Measurements from ENCODE around the gene CETP.
"Not testable (repeated sequence)": the region's sequence is repeated elsewhere in the genome, so short reads cannot be mapped to it uniquely, and the experiment has no call there.

The CETP gene

DNA sequence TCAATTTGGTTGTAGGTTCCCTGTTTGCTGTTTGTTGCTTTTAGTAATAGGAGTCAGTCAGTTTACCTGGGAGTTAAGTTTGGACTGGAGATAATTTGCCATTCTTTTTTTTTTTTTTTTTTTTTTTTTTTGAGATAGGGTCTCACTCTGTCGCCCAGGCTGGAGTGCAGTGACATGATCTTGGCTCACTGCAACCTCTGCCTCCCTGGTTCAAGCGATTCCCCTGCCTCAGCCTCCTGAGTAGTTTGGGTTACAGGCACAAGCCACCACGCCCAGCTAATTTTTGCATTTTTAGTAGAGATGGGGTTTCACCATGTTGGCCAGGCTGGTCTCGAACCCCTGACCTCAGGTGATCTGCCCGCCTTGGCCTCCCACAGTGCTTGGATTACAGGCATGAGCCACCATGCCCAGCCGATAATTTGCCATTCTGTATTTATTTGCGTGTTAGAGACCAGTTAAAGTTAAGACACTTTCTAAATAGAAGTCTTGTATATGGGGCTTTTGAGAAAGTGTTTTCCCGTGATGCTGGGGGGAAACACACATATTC, 27.1 kb upstream of the CETP start:
- not testable (repeated sequence) for DNase-seq

DNA sequence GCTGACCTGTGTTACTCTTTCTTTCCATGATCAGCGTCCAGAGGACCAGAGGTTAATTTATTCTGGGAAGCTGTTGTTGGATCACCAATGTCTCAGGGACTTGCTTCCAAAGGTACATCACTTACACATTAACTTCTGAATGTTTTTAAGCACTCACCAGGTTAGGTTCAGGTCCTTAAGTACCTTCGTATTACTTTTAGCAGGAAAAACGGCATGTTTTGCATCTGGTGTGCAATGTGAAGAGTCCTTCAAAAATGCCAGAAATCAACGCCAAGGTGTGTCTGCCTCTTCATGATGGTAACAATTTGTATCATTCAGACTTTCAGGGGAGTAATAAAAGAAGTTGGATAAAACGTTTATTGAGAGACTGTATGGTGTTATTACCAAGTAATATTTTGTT, 26.5 kb upstream of the CETP start:
- no peak for DNase-seq

DNA sequence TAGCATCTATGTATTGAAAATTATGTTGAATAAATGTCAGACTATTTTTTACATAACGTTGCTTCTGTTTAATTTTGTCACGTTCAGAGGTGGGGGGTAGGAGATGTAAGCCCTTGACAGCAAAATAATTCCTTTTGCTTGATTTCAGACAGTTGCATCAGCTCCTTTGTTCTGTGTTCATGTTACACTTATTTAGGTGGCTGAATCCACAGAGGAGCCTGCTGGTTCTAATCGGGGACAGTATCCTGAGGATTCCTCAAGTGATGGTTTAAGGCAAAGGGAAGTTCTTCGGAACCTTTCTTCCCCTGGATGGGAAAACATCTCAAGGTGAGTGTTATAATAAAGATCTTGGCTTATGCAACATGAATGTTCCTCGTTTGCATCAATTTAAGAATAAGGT, 25.3 kb upstream of the CETP start:
- DNase-seq: no peak

DNA sequence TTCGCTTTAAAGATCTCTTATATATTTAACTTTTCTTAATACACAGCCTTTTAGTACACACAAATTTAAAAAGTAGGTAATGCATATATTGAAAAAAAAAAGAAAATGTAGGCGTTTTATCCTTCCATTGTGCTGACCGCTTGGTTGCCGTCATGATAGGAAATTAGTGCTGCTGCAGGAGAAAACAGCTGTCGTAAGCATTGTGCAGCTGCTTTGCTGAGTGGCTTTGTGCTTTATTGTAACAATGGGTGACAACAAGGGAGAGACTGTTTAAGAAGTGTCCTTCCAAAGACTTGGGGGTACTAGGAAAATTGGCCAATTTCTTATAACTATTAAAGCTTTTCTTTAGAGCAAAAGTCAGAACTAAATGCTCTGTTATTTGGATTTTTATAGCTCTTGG, 24.8 kb upstream of the CETP start:
- no peak for DNase-seq

DNA sequence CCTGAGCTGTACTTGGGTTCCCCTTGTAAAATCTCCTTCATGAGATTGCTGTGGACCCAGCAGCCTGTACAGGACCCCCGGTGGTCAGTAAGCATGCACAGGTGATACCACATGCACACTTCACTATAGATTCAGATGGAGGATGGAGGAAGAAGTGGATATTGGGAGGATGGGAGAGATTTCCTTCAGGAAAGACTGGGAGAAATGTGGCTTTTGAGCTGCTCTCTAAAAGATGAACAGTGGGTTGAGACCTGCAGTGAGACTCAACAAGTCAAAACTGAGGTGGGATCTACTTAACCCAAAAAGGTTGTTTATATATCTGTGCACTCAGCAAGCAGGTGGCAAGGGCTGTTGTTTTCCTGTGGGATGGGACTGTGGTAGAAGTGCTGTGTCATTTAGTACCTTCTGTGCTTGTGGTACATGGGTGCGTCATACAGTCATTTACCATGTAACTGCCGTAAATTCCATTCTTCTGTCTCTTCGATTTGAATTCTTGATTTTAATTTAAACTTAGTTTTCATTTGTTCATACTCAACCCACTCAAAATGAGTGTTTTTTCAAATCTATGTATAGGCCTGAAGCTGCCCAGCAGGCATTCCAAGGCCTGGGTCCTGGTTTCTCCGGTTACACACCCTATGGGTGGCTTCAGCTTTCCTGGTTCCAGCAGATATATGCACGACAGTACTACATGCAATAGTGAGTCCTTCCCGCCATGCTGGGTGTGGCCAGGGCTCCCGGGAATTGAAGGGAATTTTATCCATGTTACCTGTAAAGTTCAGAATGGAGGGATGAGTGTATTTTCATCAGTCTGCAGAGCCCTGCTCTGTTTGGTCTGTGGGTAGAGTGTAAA, 22.9 kb upstream of the CETP start:
- no peak for DNase-seq

DNA sequence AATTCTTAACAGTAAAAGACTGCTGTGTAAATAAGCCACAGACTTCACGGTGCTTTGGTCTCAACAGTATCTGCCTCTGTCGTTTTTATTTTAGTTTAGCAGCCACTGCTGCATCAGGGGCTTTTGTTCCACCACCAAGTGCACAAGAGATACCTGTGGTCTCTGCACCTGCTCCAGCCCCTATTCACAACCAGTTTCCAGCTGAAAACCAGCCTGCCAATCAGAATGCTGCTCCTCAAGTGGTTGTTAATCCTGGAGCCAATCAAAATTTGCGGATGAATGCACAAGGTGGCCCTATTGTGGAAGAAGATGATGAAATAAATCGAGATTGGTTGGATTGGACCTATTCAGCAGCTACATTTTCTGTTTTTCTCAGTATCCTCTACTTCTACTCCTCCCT, 21.9 kb upstream of the CETP start:
- DNase-seq: no peak

DNA sequence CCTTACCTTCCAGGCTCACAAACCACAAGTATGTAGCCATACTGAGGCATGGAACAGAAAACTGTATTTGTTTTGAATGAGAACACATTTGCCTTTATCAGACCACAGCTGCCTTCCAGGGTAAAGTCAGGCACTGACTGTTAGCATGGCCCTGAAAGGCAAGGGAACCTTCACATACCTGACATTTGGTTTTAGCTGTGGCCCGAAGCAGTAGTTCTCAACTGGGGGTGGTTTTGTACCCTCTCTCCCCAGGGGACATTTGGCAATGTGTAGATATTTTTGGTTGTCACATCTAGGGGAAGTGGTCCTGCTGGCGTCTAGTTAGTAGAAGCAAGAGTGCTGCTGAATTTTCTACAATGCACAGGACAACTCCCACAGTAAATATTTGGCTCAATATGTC, 20.7 kb upstream of the CETP start:
- no peak for DNase-seq

DNA sequence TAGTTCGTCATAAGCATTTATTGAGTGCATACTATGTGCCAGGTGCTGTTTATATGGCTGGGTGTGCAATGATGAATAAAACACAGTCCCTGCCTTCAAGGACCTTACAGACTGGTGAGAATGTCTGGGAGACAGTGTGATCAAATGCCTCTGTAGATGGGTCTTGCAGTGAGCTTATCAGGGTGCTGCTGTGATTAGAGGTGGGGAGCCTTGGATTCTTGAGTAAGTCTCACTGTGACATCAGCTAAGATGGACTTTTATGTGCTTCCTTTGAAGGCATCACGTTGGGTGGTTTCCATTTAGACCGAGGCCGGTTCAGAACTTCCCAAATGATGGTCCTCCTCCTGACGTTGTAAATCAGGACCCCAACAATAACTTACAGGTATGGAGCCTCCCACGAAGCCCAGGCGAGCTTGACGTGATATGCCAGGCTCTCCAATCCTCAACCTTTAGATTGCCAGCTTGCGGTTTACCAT, 19.9 kb upstream of the CETP start:
- DNase-seq: no peak

DNA sequence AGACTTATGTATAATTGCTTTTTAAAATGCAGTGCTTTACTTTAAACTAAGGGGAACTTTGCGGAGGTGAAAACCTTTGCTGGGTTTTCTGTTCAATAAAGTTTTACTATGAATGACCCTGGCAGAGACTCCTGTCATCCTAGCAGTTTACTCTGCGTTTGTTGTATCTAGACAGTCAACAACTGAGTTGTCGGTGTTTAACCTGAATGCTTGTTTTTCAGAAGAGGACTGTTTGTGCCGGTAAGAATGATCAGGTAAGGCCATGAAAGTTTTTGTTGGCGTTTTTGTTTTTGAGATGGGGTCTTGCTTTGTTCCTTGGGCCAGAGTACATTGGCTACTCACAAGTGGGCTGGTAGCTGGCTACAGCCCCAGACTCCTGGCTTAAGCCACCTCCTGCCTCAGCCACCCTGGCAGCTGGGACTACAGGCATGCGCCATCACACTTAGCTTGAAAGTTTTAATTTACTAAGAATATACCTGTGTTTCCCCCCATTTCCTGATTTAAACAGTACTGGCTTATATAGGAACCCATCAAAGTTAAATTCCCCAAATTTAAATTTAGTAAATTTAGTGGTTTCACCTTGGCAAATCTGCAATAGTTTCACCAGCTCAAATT, 17.9 kb upstream of the CETP start:
- DNase-seq: no peak

DNA sequence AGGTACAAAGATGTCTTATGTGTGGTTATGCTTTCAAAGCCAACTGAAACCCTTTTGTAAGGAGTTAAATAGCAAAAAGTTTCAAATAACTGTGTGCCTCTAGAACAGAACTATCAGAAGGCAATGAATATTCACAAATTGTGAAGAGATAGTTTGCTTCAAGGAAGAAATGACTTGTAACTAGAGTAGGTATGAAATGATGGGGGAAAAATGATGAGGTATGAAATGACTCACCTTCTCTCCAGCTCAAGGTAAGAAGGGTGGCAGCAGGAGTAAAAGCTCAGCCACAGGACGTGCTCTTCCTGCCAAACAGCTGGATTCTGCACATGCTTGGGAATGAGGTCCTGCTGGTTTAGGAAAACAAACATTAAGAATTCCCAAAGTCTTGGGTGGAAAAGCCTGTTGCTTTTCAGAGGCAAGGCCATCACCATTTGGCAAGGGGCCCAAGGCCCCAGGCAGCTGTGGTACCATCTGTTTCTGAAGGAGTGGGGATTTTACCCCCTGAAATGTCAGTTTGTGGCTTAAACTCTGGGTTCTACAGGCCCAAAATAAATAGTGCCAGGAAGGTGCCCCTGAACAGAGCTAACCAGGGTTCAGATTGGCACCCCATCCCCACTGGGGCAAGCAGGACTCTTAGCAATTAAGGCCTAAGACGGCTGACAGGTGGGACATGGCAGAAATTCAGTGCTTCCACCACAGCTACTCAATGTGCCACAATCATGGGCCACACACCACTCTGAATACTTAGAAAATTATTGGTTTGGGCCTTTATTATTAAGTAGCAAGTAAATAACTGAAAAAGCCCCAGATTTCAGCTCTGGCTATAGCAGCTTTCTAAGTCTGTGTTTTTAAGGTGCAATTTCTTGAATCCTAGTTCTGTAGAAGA, 16.6 kb upstream of the CETP start:
- DNase-seq: no peak

DNA sequence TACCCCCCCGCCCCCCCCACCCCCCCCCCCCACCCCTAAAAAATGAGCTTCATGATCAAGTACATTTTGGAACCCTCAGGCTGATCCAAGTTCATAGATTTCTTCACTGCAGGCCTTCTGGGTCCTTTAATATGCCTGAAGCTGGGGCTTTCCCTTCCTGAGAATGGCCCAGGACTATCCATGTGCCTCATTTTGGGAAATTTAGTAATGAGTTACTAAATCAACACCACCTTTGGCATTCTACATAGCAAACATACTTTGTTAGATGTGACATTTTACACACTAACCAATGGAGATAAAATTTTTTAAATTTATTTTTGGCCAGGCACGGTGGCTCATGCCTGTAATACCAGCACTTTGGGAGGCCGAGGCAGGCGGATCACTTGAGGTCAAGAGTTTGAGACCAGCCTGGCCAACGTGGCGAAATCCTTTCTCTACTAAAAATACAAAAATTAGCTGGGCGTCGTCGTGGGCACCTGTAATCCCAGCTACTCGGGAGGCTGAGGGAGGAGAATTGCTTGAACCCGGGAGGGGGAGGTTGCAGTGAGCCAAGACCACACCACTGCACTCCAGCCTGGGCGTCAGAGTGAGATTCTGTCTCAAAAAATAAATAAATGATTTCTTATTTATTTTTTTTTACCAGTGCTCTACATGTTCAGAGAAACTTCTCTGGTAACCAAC, 15.8 kb upstream of the CETP start:
- no peak for DNase-seq

DNA sequence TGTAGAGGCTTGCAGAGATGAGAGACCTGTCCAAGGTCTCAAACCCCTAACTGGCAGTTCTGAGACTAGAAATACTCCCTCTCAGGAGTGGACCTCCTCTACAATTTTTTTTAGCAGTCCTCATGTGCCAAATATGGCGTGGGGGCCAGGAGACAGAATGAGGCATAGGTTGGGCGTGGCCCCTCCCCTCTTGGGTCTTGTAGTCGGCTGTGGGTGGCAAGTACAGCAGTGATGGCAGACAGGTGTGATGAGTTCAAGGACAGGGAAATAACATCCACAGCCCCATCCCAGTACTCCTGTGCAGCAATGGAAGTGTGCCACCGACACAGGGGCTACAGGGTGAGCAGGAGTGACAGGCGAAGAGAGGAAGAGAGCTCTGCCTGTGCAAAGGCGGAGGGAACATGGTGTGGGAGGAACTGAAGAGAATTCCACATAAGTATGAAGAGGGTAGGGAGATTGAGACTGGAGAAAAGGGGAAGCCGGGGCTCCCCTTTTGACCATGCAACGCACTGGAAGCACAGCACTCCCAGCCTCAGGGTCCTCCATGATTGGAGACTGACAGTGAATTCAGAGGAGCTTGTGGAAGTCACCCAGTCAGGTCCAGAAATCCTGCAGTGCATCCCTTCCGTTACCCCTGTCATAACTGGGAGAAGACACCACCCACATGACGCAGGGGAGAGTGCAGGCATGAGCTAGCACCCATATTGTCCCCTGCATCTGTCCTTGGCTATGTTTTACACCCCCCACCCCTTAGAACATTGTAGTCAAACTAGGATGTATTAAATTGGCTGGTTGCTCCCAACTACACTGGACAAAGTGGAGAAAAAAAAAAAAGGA, 14.8 kb upstream of the CETP start:
- no peak for DNase-seq

DNA sequence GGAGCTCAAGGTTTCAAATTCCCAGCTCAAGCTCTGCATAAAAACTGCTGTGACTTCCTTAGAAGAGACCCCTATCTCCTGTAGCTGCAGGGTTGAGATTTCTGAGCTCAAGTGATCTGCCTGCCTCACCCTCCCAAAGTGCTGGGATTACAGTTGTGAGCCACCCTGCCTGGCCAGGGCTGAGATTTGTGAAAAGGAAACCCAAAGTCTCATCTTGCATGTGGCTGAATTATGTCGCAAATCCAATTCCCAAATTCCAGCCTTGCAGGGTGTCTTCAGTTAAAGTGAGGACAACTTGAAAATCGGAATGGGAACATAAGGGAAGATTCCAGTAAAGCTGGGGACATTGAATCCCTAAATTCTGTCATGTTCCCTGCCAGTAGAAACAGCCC, 14.2 kb upstream of the CETP start:
- no peak for DNase-seq

DNA sequence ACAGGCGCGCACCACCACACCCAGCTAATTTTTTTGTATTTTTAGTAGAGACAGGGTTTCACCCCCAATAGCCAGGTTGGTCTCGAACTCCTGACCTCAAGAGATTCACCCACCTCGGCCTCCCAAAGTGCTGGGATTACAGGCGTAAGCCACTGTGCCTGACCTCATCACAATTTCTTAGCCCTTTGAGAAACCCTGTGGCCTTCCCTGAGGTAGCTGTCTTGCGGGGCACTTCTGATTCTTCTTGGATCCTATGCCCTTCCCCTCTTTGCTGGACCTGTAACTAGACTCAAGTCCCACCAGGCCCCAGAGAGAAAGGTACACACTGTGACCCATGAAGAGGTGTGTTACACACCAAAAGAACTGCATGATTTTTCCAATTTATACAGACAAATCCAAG, 13.5 kb upstream of the CETP start:
- DNase-seq: no peak

DNA sequence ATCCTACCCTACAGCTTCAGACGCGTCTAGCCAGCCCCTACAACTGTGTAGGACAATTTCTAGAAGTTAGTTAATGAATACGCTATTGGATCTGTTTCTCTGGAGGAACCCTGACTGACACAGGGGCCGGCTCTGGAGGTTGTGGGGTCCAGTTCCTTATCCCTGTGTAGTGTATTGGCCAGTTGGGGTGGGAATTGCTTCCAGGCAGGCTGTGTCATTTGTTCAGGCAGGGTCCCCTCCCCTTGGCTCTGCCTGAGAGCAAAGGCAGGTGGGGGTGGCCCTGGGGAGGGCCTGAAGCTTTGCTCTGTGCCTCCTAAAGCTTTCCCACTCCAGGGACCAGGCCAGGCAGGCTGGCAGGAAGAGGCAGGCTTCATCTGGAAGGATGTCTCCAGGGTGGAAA, 11.7 kb upstream of the CETP start:
- no peak for DNase-seq

DNA sequence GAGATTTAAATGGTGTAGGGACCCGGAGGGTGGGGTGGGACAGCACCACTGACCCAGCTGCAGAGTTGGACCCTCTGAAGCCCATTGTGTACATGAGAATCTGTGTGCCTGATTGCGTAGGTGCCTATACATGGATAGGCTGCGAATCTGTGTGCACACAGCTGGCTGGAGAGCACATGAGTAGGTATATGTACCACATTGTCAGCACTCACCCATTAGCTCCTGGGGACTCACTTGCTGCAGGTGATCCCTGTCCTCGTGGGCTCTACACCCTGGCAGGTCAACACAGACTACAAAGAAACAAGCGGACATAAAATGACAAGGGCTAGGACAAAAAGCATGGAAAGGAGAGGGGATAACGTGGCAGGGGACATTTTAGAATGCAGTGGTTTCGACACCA, 11.3 kb upstream of the CETP start:
- no peak for DNase-seq

DNA sequence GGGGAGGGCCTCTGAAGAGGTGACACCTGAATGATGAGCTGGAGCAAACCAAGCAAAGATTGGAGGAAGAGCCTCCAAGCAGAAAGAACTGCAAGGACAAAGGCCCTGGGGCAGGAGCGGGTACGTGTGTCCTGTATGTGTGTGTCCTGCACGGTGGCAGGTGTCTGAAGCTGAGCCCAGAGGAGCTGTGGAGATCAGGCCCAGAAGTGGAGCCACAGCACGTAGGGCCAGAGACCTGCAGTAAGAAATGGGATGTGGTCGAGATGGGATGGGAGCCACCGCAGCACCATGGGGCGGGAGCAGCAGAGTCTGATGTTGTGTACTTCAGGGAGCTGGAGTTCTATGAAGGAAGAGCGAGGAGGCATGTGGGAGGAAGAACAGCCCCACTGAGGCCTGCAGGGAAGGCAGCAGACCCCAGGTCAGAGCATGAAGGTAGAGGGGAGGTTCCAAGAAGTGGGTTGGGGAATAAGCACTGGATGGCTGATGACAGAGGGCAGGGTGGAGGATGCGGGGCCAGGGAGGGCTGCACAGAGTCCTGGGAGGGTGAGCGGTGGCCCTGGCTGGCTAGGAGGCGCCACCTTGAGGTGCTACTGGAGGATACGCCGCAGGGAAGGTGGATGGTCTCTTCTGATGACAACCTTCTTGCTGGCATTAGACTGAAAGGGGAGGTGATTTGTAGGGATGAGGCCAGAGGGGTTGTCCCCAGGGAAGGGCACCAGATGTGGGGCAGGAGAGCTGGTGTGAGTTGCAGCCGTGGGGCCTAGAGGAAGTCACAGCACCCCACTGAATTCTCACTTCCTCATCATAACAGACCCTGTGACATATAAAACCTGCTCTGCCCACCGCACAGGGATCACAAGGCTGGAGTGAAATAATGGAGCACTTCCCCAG, 10.6 kb upstream of the CETP start:
- no peak for DNase-seq

DNA sequence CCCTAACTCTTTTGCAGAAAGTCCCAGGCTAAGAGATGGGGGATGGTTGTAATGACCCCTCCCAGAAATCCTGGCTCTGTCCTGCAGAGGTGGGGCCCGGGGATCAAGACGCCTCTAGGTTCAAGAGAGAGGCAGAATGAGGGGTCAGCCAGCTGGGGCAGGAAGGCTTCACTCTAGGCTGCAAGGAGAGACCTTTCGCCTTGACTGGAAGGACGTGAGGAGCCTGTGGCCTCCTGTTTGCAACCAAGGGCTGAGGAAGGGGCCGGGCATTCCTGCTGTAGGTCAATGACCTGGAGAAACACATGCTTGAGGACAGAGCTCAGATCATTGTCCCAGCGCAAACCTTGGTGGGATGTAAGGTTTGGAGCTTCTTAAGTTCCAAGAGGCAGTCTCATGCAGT, 8.7 kb upstream of the CETP start:
- DNase-seq: no peak

DNA sequence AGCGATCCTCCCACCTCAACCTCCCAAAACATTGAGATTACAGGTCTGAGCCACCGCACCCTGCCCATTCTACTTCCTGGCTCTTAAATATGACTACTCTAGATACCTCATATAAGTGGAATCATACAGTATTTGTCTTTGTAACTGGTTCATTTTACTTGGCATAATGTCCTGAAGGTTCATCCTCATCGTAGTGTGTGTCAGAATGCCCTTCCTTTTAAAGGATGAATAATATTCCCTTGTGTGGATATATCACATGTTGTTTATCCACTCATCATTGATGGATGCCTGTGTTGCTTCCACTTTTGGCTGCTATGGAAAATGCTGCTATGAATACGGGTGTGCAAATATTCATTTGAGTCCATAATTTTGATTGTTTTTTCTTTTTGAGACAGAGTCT, 5.7 kb upstream of the CETP start:
- DNase-seq: no peak

DNA sequence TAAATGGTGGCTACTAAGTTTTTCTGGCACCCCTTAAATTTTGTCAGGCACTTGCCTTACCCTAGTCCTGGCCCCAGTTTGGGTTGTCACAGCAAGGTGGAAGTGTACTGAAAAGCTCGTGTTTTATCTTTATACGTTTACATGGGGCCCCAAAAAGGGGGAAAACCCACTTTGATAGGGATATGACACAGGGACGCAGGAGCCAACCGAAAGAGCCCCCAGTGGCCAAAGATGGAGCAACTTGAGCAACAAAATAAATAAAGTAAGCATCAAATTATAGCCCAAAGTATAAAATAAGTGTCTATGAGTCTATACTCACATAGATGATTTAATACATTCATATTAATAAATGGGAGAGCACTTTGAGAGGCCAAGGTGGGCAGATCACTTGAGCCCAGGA, 5.0 kb upstream of the CETP start:
- no peak for DNase-seq
